Activated CD8-positive, alpha-beta memory T cell treated with anti-CD3 and anti-CD28 coated beads, Interleukin-2, amount 50 U/mL, for 24 hours (primary cell): Measurements from ENCODE around the gene TTN.

ENCODE experiments used
- DNase-seq: peaks from one replicate; pipeline ENCODE4 v3.0.0-alpha.2; 2020; ENCODE audit errors: extremely low read depth

Gene TTN

DNA sequence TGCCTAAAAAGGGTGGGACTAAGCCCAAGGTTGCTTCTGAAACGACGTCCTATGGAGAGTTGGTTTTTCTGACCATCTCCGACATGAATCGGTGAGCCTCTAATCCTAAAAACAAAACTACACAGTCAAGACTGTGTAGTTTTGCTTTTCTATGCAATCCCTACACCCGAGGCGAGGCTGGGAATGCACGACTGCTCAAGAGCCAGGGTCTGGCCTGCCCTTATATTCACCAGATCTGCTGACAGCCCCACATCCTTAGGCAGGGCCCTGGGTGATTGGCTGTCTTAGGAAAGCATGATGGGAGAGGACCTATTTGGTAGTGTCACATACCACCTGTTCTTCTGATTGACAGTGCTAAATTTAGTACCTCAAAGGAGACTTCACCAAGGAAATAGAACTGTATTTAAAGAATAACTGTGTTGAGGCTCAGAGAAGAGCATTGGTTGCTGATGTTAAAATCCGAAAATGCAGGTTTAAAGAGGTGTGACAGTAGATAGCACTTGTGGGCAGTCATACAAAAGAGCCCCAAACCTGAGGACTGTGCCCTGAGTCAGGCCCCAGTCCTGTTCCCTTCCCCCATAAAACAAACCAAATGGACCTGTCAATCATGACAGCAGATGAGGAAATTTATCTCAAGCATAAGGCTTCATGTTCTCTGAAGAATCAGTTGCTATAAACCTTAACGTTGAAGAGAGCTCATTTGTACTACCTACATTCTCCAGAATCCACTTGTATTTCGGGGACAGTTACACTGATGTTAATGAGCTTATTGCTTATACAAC is at the start of gene TTN:
Gene TTN (minus strand): TSS at position 197 of the 782 bp plus-strand sequence. CDS start 2,781 bp downstream, outside the sequence.
- DNase-seq, result no peak

DNA sequence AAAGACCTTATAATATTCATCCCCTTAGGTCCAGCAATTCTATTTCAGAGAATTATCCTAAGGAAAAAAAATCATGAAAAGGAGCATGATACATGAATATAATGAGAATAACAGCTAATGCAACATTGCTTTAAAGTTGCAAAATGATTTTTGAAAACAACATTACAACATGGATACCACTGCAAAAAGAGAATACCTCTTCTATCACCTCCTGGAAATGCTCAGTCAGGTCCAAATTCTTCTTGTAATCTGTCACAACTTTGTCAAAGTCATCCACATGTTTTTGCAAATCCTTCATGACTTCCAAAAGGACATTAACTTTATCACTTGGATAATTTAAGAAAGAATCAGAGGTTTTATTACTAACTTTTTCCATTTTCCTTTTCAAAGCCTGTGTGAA is 47.9 kb upstream of the TTN start:
- DNase-seq, result no peak

DNA sequence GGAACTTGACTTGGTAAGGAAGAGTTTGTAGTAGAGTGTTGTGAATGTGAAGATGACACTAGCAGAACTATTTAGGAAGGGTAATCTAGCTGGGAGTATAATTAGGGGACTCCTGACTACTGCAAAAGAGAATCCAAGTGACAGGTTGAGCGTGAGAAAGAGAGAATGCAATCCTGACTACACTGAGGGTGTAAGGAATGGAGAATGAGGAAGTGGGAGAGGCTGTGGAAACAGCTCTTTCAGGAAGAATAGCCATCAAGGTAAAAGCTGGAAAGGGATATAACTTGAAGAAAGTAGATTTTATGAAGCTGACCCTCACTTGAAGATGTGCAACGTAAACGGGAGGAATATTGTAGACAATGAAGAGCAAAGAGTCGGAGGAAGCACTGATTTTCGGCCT is 41.1 kb upstream of the TTN start:
- no peak for DNase-seq

DNA sequence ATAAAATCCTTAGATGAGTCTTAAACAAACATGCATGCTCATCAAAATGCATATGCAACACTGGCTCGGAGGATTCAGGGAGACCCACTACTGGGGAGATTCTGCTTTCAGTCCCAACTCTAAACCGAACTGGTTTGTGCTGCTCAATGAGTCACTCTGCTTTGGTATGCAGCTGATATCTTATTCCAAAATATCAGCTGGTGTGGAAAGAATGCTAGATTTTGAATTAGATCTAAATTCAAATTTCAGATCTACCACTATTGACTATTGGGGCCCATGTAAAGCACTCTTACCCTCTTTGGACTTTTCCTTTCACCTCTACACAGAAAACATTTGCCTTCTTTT is 39.2 kb upstream of the TTN start:
- DNase-seq, result no peak

DNA sequence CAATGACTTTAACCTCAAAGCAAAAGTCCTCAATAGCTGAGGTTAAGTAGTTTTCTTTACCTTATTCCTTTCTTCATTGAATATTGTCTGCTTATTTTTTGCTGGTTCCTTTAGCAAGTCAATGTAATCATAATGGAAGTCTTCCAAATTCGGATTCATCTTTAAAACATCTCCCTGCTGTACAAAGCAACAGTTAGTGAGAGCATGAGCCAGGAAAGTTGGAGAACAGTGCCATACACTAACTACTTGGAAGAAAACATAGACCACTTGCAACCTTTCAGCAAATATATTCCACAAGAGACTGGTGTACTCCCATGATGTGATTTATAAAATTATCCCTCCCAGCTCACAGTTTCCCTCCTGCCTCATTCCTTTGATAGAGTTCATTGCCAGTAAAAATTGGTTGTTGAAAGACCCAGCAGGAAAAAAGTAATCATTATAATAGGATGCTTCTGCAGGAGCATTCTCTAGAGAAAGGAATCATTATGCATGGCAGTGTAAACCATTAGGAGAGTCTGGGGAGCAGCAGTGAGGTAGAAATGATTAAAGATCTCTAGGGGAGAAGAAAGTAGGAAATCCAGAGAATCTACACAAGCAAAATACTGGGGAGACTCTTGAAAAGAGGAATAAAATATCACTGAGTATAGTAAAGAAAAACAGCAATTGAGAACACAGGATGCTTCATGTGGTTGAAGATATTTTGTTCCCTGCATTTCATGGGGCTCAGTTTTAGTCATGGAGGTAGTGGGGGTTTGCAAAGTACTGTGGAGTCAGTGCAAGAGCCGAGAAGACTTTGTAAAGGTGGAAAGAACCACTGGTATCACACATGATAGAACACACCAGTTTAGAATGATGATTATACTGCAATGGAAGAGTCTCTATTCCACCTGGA is 38.6 kb upstream of the TTN start:
- no peak for DNase-seq

DNA sequence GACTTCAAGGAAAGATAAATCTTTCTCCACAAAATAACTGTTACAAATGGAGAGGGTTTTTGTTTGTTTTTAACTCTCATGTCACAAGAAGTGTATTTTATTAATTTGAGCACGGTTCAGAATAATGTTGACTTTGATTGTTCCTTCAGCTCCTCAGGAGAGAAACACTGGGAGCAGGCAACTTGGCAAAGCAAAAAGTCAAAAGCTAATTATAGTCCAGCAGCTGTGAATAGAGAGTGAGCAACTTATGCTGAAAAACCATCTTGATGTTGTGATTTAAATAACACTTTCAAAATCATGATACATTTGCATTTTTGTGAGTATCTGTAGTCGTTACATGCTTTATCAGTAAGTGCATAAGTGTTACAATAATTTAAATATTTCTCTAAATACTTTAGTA is 37.5 kb upstream of the TTN start:
- DNase-seq, result no peak

DNA sequence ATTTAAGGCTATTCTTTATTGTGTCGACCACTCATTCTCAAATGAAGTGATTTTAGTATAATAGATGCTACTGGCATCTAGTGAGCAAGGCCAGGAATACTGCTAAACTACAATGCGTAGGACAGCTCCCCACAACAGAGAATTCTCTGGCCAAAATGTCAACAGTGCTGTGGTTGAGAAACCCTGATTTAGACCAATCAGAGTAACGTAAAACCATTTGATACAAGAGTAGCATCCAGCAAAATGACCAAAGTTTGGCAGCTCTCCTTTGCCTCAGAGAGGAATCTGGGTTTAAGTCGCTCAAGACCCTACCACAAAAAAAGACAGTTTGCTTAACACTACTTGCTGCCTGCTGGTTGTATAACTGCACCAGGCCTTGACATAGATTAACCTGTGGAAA is 37.0 kb upstream of the TTN start:
- DNase-seq, result no peak

DNA sequence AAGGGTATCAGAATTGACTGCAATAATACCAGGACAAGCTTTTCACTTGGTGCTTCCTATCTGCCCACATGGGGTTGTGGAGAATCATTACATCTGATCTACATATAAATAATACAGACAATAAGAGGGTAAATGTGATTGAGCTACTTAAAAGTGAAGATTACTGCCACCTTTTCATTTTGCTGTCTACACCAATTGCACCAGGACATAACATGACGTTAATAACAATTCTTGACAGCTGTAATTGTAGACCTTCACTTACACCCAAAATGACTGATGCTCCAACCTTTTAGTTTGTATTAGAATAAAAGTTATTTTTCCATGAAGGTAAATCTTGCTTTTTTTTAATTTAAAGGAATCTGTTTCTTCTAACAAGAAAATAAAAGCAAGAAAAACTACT is 36.5 kb upstream of the TTN start:
- DNase-seq, result no peak

DNA sequence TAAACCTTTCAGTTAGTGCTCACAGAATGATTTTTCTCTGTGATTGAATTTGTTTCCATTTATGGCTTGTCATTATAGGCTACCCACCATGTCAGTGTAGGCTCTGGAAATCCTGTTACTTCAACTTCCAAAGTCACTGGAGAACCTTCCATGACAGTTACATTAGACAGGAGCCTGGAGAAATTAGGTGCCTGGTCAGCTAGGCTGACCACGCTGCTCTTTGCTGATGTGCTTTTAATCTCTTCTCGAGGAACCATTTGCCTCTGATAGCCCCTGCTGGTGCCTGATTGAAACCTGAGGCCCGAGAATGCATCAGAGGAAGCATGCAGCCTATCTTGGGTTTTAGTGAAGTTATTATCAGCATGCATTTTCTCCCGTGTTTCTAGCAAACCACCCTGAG is 29.6 kb upstream of the TTN start:
- no peak for DNase-seq

DNA sequence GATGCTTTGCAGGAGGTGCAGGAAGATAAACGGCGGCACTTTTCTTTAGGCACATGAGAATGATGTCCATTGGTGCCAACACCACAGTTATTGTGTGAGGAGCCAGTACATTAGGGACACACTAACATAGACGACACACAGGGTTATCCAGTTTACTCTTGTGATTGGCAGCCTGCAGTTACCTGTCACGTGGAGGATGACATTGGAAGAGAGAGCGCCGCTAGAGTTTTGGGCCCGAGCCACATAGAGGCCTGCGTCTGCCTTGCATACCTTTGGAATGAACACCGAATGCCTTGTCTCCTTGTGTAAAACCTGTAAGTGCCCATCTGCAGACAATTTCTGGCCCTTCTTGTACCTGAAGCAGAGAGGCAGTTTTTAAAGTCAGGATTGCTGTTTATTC is 26.9 kb upstream of the TTN start:
- no peak for DNase-seq

DNA sequence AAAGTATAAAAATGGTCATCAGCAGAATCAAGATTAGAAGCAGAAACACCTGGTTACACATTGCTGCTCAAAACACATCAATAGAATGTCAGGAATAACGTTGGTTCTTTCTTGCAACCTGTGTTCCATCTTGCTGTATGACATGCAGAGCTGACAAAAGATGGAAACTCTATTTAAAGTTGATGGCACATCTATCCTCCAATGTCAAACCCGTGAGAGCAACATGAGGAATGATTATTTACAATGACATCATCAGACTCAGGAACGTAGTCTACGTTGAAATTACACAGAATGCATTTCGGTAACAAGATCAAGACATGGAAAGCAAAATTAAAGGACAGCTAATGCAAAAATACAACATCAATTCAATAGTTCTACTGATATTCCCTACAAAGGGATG is 26.2 kb upstream of the TTN start:
- no peak for DNase-seq

DNA sequence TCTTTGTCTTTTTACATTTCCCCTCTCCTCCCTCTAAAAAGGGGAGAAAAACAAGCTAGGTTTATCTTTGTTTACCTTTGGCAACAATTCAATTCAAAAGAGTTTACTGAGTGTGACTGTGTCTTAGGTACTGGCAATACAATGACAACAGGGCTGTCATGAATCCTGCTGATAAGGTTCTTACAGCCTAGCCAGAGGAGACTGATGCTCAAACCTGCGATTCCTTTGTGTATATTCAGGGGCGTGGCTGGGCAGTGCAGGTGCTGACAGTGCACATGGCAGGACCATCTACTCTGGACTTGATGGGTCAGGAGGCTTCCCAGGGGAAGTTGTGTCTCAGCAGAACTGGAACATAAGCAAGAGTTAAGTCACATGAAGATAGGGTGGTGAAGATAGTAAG is 23.2 kb upstream of the TTN start:
- DNase-seq, result no peak

DNA sequence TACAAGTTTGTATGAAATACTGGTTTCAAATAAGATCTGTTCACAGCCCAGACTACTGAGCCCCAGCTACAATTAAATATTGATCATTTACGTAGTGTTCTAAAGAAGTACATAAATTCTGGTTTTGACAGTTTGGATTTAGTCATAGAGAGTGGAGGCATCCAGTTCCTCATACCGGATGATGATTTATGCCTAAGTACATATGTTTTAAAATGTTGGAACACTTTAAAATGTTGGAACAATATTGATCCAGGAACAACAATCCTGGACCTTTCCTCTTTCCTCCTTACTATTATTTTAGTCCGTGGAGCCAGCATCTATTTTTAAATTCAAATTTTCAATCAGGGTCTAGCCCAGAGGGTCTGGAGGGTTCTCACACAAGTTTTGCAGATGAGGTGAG is 22.8 kb upstream of the TTN start:
- DNase-seq, result no peak

DNA sequence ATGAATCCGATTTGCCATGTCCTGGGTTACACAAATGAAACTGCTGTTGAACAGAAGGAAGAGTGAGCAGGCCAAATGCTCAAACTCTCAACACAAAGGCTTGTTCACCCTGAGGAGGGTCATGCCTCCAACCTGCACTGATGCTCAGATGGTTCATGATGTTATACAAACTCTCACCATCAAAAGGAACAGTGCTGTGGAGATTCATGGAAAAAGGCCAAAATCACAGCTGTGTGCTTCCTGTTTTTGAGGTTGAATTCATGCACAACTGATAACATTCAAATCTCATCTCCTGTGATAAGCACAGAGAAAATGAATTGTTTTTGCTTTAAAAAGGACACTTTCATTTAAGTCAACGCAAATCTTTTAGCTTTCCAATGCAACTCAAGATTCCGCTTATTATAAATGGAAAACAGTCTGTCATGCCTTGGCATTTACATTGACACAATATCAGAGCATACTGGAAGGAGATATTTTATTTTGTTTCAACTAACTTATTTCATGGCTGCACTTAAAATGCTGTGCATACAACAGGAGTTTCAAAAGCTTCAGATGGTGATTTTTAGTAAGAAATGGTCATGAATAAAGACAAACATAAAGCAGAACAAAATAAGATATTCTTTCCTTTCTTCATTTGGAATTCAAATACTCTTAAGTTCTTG is 22.2 kb upstream of the TTN start:
- DNase-seq, result no peak

DNA sequence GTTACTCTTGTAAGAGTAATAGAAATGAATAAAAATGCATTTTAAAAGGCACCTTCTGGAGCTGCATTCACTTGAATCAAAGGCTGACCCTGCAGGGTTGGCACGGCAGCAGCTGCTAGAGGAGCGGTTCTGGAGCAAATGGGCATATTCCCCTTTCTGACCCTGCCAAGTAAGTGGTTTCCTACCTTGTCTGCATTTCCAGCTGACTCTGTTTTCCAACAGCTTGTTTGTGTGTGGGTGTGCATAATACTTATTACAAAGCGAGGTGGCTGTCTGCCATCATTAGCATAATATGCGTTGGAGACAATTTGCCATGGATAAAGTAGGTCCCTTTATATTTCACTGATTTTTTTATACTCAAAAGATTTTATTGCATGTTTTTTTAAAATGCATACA is 21.3 kb upstream of the TTN start:
- DNase-seq, result no peak

DNA sequence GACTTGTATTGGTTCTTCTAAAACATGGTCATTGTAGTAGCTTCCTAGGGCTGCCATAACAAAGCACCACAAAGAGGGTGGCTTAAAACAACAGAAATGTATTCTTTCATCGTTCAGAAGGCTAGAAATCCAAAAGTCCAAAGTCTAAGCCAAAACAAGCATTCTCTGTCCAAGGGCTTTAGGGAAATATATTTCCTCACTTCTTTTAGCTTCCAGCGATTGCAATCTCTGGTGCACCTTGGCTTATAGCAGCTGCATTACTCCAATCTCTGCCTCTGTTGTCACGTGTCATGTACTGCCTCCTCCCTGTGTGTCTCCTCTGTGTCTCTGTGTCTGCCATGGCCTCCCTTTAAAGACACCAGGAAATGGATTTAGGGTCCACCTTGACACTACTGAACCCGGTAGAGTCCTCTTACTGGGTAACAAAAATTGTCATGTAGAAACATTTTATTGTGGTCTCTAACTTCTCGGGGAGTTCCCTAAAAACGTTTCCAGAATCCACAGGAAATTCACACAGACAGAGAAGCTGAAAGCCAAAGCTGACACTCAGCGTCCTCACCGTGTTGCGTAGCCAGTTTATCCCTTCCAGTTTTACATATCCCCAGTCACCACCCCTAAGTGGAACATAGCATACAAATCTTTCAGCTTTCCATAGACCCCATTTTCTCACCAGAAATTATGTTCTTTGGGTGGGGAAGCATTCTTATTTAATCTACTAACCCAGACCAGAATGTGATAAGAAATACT is 20.7 kb upstream of the TTN start:
- DNase-seq, result no peak

DNA sequence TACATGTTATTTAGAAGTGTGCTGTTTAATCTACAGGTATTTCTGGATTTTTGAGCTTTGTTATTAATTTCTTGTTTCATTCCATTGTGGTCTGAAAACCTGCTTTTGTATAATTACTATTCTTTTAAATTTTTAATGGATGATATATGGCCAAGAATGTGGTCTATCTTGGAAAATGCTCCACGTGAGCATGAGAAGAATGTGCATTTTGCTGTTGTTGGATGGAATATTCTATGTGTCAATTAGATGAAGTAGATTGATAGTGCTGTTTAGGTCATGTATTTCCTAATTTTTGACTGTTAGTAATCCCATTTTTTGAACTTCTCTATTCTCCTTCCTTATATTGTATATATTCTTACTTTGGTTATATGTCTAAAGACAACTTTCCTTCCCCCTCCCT is 19.9 kb upstream of the TTN start:
- no peak for DNase-seq

DNA sequence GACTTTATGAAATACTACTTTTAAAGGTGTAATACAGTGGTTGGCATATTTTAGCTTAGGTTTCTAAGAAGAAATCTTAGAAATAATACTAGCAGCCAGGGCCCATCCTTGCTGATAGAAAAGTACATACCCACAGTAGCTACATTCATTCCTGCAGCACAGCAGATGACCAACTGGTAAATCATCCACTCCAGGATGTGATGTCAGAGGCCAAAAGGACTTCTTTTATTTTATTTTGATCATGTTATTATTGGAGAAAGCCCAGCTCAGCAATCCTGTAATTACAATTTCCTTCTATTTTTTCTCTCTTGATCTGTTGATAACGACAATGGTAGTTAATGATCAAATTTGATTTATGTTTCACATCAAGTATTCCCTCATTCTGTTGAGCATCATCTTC is 18.0 kb upstream of the TTN start:
- no peak for DNase-seq

DNA sequence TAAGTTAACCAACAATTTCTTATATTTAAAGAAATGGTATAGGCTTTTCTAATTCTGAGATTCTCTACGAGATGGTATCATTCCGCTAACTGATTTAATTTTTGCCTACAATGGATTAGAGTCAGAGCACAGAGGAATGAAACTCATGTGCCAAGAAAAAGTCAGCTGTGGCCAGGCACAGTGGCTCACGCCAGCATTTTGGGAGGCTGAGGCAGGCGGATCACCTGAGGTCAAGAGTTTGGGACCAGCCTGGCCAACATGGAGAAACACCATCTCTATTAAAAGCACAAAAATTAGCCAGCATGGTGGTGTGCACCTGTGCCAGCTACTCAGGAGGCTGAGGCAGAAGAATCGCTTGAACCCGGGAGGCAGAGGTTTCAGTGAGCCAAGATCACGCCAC is 17.0 kb upstream of the TTN start:
- DNase-seq, result no peak

DNA sequence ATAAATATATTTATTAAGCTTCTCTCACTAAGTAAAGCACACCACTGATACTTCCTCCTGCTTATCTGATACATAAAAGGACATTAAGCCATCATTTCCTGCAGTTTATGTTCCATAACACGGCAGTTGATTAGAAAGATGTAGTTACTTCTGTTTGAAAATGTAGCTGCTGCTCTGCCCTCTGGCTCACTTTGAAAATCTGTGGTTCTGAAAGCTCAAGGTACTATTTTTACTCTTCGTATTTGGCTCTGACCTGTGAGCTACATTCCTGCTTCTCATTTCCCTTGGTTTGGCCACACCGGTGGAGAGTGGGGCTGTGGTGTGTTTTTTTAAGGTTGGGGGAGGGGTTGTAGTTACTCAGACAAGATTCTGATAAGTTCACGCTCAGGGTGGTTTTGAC is 12.8 kb upstream of the TTN start:
- no peak for DNase-seq

DNA sequence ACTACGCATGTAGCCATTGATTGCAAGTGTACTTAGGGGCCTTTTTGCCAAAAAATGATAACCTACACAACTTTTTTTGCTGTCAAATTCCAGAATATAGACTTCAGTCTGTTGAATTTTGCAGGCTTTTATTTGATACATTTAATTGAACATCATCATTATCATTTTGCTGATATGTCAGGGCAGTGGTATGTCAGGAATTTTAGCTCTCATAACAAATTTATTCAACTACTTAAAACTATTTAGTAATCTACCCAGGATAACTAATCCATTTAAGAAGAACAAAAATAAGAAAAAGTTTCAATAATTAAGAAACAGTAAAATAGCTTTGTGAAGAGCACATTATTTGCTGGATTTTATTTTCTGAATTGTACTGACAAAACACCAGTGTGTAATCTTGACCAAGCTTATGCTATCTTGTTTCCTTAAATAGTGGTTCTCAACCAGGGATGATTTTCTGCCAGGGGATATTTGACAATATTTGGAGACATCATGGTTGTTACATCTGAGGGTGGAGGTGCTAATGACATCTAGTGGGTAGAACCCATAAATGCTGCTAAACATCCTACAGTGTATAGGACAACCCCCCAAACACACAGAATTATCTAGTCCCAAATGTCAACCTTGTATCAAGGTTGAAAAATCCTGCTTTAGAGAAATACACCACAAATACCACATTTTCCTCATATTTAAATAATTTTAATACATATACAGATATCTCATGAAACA is 12.1 kb upstream of the TTN start:
- no peak for DNase-seq
